GM12872 (cell line): ENCODE results near the gene SERPINF2.

ENCODE experiments used
- TF ChIP-seq, protein P1 (sequence below): IDR thresholded peaks from 3 replicates; pipeline ENCODE4 v1.5.1; 2011; ENCODE audit warnings: low read depth, mild to moderate bottlenecking, low read length, moderate library complexity; ENCODE audit not compliant: insufficient read depth

Gene SERPINF2

DNA sequence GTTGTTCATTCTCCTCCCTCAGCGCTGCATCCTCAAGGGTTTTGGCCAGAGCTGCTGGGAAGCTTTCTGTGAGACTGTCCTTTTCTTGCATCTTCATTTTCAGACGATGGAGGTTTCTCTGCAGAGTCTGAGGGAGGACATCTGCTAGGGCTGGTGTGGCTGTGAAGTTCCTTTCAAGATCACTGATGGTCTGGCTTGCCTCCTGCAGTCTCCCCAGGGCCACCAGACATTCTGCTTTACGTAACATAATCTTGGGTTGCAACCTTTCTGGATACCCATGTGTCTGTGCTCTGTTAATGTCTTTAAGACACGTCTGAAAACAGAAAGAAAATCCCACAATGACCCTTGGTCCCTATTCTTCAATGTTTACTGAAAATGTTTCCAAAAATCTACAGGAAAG, 58.0 kb downstream of the SERPINF2 start:
- TF ChIP-seq, protein P1, sequence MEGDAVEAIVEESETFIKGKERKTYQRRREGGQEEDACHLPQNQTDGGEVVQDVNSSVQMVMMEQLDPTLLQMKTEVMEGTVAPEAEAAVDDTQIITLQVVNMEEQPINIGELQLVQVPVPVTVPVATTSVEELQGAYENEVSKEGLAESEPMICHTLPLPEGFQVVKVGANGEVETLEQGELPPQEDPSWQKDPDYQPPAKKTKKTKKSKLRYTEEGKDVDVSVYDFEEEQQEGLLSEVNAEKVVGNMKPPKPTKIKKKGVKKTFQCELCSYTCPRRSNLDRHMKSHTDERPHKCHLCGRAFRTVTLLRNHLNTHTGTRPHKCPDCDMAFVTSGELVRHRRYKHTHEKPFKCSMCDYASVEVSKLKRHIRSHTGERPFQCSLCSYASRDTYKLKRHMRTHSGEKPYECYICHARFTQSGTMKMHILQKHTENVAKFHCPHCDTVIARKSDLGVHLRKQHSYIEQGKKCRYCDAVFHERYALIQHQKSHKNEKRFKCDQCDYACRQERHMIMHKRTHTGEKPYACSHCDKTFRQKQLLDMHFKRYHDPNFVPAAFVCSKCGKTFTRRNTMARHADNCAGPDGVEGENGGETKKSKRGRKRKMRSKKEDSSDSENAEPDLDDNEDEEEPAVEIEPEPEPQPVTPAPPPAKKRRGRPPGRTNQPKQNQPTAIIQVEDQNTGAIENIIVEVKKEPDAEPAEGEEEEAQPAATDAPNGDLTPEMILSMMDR = no peak

GRCh38 chr17:1802429-1802828, 59.8 kb downstream of the SERPINF2 start:
- TF ChIP-seq, protein P1 = no peak

GRCh38 chr17:1803280-1803679, 60.6 kb downstream of the SERPINF2 start:
- TF ChIP-seq, protein P1 = no peak
